GM12878 (cell line): ENCODE measurements around the gene ATF7. TPM values are rescaled to one million over a fixed set of nuclear protein-coding genes. Genes with fewer than 3 reads are reported as not detected.
A peak's percentile ranks its signal among the peaks of the same experiment; 100 is the strongest.

ENCODE experiments used
- ATF7 ChIP-seq: fragments of 450-650 bp; IDR thresholded peaks from 2 replicates; pipeline ENCODE4 v1.6.1; 2016; ENCODE audit warnings: low read depth, mild to moderate bottlenecking
- BHLHE40 ChIP-seq, 2 experiments: fragments of 450-650 bp in 1 of 2; IDR thresholded peaks; 2 replicates each; pipeline ENCODE4 v1.6.1; 2011 to 2017; ENCODE audit warnings: low read depth in 2 of 2, borderline replicate concordance in 1 of 2, improper control_type of control experiment in 1 of 2, low read length in 1 of 2, mild to moderate bottlenecking in 1 of 2
- CREM ChIP-seq: IDR thresholded peaks from 2 replicates; pipeline ENCODE4 v1.6.1; 2014; ENCODE audit warnings: antibody characterized with exemption, low read depth
- DPF2 ChIP-seq: fragments of 450-650 bp; IDR thresholded peaks from 2 replicates; pipeline ENCODE4 v1.6.1; 2017; ENCODE audit warnings: mild to moderate bottlenecking
- HDAC6 ChIP-seq: fragments of 200-600 bp; sonication (generic); IDR thresholded peaks from one replicate; pipeline ENCODE4 v1.8.0; 2017; ENCODE audit warnings: antibody characterized with exemption; ENCODE audit not compliant: unreplicated experiment
- NFYA ChIP-seq: IDR thresholded peaks from 2 replicates; pipeline ENCODE4 v1.6.1; 2011; ENCODE audit warnings: low read depth, mild to moderate bottlenecking, low read length, improper control_type of control experiment, borderline replicate concordance
- RAD51 ChIP-seq: fragments of 450-650 bp; IDR thresholded peaks from 2 replicates; pipeline ENCODE4 v1.6.1; 2016; ENCODE audit warnings: moderate library complexity, mild to moderate bottlenecking, inconsistent platforms
- SIX5 ChIP-seq: IDR thresholded peaks from 2 replicates; pipeline ENCODE4 v1.6.1; 2011; ENCODE audit warnings: mild to moderate bottlenecking, low read depth, low read length, moderate library complexity; ENCODE audit not compliant: severe bottlenecking
- YY1 ChIP-seq: IDR thresholded peaks from 2 replicates; pipeline ENCODE4 v1.6.1; 2011; ENCODE audit warnings: low read depth, mild to moderate bottlenecking, low read length
- ZNF274 ChIP-seq: IDR thresholded peaks from one replicate; pipeline ENCODE4 v1.8.0; 2011; ENCODE audit not compliant: insufficient read length, insufficient read depth
- polyA plus RNA-seq, 11 experiments: library from polyadenylated mRNA; depleted of rRNA in 4 of 11; unstranded in 6 of 11; stranded (reverse) in 5 of 11; fragments of >200 nt; fragmentation: Nextera tagmentation in 4 of 11; fragmentation: Illumina TruSeq in 1 of 11; extraction: Ambion mirVana in 4 of 11; extraction: Trizol in 1 of 11; gene quantifications; 1 replicate in 1 of 11; 2 replicates in 10 of 11; pipeline versions ENCODE4 v1.2.1 to v1.2.3, GENCODE V29; 2011 to 2016; ENCODE audit warnings: inconsistent platforms in 2 of 11, missing spikeins in 2 of 11, low read depth in 1 of 11
- total RNA-seq, 4 experiments: library from RNA; depleted of rRNA in 3 of 4; stranded (reverse); fragments of >200 nt in 3 of 4; fragmentation: Illumina TruSeq in 1 of 4; extraction: Trizol in 1 of 4; gene quantifications; 2 replicates each; pipeline versions ENCODE4 v1.2.1 to v1.2.3, GENCODE V29; 2013 to 2021
- TF ChIP-seq, protein P1 (sequence below): fragments of 450-650 bp; IDR thresholded peaks from 2 replicates; pipeline ENCODE4 v1.6.1; 2016; ENCODE audit warnings: mild to moderate bottlenecking, moderate library complexity, borderline replicate concordance
- TF ChIP-seq, protein P2 (sequence below): fragments of 450-650 bp; formaldehyde crosslinking; IDR thresholded peaks from 2 replicates; pipeline ENCODE4 v1.5.0; 2022; ENCODE audit warnings: mild to moderate bottlenecking, missing genetic modification characterization
- TF ChIP-seq, protein P3 (sequence below): fragments of 450-650 bp; formaldehyde crosslinking; IDR thresholded peaks from 2 replicates; pipeline ENCODE4 v1.4.0; 2020; ENCODE audit warnings: mild to moderate bottlenecking, moderate library complexity

ATF7 gene
- total and polyA plus RNA-seq, 10 of the 15 experiments (the other 5 are each of a cell fraction or from before 2014, with no cell fraction given): 9.1 to 30.7 (median 21.8) TPM

DNA sequence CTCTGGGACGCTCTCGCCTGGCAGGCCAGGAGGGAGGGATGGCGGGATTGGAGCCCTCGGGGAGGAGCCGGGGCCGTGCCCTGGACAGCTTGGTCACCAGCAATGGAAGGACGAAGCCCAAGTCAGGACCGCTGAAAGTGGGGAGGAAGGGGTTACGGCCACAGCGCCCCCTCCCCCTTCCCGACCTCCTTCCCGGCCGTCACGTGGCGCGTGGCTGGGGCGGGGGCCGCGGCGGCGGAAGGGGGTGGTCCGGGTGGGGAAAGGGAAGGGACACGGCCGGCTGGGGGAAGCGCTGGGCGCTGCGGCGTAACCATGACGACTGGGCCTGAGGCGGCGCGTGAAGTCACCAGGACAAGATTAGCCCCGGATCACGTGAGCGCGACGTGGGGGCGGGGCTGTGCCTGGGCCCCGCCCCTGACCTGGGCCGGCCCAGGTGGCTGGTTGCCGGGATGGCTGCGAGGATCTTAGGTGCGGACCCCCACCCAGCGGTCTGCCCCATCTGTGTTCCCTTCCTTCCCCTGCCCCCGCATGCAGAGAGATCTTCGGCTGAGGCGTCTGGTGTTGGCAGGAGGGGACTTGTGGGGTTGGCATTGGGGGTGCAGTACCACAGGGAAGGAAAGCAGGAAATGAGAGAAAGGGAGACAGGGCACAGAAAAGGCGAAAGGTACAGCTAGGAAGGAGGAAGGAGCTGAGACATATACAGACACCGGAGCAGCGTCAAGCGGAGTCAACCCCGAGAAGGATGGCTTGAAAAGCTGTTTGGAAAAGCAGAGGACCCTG is 133.2 kb downstream of the ATF7 start (continued):
- TF ChIP-seq, protein P1, sequence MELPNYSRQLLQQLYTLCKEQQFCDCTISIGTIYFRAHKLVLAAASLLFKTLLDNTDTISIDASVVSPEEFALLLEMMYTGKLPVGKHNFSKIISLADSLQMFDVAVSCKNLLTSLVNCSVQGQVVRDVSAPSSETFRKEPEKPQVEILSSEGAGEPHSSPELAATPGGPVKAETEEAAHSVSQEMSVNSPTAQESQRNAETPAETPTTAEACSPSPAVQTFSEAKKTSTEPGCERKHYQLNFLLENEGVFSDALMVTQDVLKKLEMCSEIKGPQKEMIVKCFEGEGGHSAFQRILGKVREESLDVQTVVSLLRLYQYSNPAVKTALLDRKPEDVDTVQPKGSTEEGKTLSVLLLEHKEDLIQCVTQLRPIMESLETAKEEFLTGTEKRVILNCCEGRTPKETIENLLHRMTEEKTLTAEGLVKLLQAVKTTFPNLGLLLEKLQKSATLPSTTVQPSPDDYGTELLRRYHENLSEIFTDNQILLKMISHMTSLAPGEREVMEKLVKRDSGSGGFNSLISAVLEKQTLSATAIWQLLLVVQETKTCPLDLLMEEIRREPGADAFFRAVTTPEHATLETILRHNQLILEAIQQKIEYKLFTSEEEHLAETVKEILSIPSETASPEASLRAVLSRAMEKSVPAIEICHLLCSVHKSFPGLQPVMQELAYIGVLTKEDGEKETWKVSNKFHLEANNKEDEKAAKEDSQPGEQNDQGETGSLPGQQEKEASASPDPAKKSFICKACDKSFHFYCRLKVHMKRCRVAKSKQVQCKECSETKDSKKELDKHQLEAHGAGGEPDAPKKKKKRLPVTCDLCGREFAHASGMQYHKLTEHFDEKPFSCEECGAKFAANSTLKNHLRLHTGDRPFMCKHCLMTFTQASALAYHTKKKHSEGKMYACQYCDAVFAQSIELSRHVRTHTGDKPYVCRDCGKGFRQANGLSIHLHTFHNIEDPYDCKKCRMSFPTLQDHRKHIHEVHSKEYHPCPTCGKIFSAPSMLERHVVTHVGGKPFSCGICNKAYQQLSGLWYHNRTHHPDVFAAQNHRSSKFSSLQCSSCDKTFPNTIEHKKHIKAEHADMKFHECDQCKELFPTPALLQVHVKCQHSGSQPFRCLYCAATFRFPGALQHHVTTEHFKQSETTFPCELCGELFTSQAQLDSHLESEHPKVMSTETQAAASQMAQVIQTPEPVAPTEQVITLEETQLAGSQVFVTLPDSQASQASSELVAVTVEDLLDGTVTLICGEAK: no peak
- TF ChIP-seq SIX5: no peak
- TF ChIP-seq BHLHE40 (IDR thresholded peaks at IDR 0.05; ENCODE audit: borderline replicate concordance in 1 of 2, low read depth in 2 of 2, low read length in 1 of 2): peak; percentile 92 to 96
- peak; percentile 86 for TF ChIP-seq RAD51
- TF ChIP-seq YY1: no peak
- TF ChIP-seq, protein P2, sequence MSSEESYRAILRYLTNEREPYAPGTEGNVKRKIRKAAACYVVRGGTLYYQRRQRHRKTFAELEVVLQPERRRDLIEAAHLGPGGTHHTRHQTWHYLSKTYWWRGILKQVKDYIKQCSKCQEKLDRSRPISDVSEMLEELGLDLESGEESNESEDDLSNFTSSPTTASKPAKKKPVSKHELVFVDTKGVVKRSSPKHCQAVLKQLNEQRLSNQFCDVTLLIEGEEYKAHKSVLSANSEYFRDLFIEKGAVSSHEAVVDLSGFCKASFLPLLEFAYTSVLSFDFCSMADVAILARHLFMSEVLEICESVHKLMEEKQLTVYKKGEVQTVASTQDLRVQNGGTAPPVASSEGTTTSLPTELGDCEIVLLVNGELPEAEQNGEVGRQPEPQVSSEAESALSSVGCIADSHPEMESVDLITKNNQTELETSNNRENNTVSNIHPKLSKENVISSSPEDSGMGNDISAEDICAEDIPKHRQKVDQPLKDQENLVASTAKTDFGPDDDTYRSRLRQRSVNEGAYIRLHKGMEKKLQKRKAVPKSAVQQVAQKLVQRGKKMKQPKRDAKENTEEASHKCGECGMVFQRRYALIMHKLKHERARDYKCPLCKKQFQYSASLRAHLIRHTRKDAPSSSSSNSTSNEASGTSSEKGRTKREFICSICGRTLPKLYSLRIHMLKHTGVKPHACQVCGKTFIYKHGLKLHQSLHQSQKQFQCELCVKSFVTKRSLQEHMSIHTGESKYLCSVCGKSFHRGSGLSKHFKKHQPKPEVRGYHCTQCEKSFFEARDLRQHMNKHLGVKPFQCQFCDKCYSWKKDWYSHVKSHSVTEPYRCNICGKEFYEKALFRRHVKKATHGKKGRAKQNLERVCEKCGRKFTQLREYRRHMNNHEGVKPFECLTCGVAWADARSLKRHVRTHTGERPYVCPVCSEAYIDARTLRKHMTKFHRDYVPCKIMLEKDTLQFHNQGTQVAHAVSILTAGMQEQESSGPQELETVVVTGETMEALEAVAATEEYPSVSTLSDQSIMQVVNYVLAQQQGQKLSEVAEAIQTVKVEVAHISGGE (CRISPR knock-in tag): no peak
- TF ChIP-seq HDAC6: no peak
- TF ChIP-seq NFYA: no peak
- no peak for TF ChIP-seq ZNF274
- TF ChIP-seq, protein P3, sequence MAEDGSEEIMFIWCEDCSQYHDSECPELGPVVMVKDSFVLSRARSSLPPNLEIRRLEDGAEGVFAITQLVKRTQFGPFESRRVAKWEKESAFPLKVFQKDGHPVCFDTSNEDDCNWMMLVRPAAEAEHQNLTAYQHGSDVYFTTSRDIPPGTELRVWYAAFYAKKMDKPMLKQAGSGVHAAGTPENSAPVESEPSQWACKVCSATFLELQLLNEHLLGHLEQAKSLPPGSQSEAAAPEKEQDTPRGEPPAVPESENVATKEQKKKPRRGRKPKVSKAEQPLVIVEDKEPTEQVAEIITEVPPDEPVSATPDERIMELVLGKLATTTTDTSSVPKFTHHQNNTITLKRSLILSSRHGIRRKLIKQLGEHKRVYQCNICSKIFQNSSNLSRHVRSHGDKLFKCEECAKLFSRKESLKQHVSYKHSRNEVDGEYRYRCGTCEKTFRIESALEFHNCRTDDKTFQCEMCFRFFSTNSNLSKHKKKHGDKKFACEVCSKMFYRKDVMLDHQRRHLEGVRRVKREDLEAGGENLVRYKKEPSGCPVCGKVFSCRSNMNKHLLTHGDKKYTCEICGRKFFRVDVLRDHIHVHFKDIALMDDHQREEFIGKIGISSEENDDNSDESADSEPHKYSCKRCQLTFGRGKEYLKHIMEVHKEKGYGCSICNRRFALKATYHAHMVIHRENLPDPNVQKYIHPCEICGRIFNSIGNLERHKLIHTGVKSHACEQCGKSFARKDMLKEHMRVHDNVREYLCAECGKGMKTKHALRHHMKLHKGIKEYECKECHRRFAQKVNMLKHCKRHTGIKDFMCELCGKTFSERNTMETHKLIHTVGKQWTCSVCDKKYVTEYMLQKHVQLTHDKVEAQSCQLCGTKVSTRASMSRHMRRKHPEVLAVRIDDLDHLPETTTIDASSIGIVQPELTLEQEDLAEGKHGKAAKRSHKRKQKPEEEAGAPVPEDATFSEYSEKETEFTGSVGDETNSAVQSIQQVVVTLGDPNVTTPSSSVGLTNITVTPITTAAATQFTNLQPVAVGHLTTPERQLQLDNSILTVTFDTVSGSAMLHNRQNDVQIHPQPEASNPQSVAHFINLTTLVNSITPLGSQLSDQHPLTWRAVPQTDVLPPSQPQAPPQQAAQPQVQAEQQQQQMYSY (CRISPR knock-in tag): no peak
- TF ChIP-seq CREM: 0 out of 2 replicates have a peak, but pooled peaks have one; percentile 22
- TF ChIP-seq DPF2: no peak
- TF ChIP-seq ATF7: peak; percentile 55; the same call in 1 of the 2 replicates
